Subcutaneous abdominal adipose tissue (tissue), 5 donors: ENCODE data around the gene PDP2.

Source experiments
- H3K27ac ChIP-seq: one replicate; pipeline ENCODE4 v1.7.0; 2013; ENCODE audit warnings: low read depth, mild to moderate bottlenecking, inconsistent platforms, low read length, moderate library complexity
- H3K27me3 ChIP-seq, 5 donors: one replicate each; pipeline ENCODE4 v1.7.0; 2013; ENCODE audit warnings: low read length in 5 of 5, inconsistent platforms in 1 of 5; ENCODE audit not compliant: control insufficient read depth in 5 of 5, insufficient read depth in 4 of 5
- H3K36me3 ChIP-seq, 5 donors: one replicate each; pipeline ENCODE4 v1.7.0; 2013; ENCODE audit warnings: low read length in 5 of 5; ENCODE audit not compliant: control insufficient read depth in 5 of 5, insufficient read depth in 5 of 5
- H3K4me1 ChIP-seq, 5 donors: one replicate each; pipeline ENCODE4 v1.7.0; 2013; ENCODE audit warnings: low read length in 5 of 5, mild to moderate bottlenecking in 3 of 5, moderate library complexity in 1 of 5; ENCODE audit not compliant: control insufficient read depth in 5 of 5, insufficient read depth in 5 of 5
- H3K4me3 ChIP-seq, 5 donors: one replicate each; pipeline ENCODE4 v1.7.0; 2013; ENCODE audit warnings: low read length in 5 of 5, low read depth in 1 of 5
- H3K9ac ChIP-seq, 5 donors: one replicate each; pipeline ENCODE4 v1.7.0; 2013; ENCODE audit warnings: low read length in 5 of 5, mild to moderate bottlenecking in 4 of 5, moderate library complexity in 3 of 5
- H3K9me3 ChIP-seq, 5 donors: one replicate each; pipeline ENCODE4 v1.7.0; 2013; ENCODE audit warnings: low read length in 5 of 5; ENCODE audit not compliant: control insufficient read depth in 5 of 5
- donor health status: healthy.
- donor health status: healthy.
- donor health status: healthy.
- donor health status: healthy.
- donor health status: healthy.

The PDP2 gene

DNA sequence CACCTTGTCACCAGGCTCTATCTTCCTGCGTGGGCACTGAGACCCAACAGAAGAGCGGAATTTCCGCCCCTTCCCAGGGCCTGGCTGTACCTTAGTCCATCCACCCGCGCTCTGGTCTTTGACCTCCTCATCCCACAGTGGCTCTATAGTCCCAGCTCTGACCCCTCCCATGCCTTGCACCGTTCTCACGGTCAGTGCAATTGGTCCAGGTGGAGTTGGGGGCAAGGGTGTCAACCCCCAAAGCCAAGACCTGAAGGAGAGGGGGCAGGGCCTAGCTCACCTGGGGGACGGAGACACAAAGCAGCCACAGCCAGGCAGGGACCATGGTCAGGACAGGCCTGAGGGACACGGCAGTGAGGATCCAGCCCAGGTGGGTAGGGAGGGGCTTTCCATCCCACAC is 37.4 kb downstream of the PDP2 start:
- H3K27ac ChIP-seq: no peak overlapping the region
- peaks cover 0 to 47% (median 26%) of the 10 kb centered on the region in 5 donors for H3K27me3 ChIP-seq
- no peak overlapping the region for H3K9ac ChIP-seq
- no peaks in the 10 kb centered on the region for H3K9me3 ChIP-seq
- H3K4me1 ChIP-seq: no peaks in the 10 kb centered on the region
- H3K36me3 ChIP-seq: no peaks in the 10 kb centered on the region
- no peak overlapping the region for H3K4me3 ChIP-seq

DNA sequence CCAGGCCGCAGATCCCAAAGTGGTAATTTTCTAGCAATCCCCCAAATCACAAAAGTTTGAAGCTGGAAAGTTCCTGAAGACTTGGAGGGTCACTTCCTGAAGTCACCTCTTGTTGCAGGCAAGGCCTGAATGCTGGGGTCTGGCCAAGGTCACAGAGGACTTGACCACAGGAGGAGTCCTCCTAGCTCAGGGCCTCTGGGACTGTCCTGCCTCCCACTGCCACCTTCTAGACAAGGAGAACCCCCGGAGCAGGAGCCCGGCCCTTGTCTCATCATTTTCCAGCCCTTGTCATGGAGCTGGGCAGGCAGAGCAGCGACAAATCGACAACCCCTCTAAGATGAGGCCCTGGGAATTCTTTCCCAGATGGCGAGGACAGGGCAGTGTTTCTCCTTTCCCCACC is 38.0 kb downstream of the PDP2 start:
- Histone ChIP-seq H3K9ac (peak overlapping the region in 1 of 5 donors; percentile 7), H3K4me3 (no peak overlapping the region), H3K27me3 (peaks cover 0 to 45% (median 26%) of the 10 kb centered on the region in 5 donors), H3K27ac (no peak overlapping the region), H3K36me3 (no peaks in the 10 kb centered on the region), H3K4me1 (peaks cover 2 to 6% (median 5%) of the 10 kb centered on the region in 5 donors), H3K9me3 (no peaks in the 10 kb centered on the region)

DNA sequence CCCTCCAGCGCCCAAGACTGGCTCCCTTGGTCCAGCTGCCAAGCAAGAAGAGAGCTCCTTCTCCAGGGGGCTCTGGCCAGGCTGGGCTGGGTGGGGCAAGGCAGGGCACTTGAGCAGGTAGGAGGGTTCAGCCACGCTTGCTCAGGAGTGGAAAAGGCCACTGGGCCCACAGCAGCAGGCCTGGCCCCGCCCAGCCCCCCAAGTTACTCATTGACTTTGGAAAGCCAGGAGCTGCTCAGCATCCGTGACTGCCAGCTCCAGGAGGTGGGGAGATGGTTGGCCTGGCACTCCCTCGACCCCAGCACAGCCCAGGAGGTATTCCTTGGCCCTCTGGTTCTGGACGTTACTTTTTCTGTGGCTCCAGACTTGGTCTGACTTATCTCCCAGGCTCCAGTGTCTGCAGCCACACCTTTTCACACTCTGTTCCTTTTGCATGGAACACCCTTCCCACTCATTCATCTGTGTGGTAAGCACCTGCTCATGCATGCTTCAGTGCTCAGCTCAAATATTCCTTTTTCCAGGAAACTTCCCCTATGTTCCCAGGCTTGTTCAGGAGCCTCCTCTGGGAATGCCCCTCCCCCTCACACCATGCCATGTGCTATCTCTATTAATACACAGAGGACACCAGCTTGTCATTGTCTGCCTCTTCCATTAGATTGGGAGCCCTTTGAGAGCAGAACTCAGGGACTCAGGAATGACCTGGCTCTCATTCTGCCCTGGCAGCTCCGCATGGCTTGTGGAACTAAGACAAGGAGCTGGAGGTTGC is 38.7 kb downstream of the PDP2 start, which contains the start of gene CDH16:
Gene CDH16 (minus strand): TSS at position 83 of the 766 bp plus-strand sequence. CDS start 820 bp downstream, outside the sequence.
- no peak within 1 kb of the TSS for H3K27ac ChIP-seq
- peak within 1 kb of the TSS in 1 of 5 donors; percentile 7 for H3K9ac ChIP-seq
- H3K36me3 ChIP-seq: no peaks in the 10 kb centered on the region
- no peaks in the 10 kb centered on the region for H3K9me3 ChIP-seq
- peaks cover 3 to 12% (median 11%) of the 10 kb centered on the region in 5 donors for H3K4me1 ChIP-seq
- H3K4me3 ChIP-seq: no peak within 1 kb of the TSS
- H3K27me3 ChIP-seq: peaks cover 4 to 51% (median 29%) of the 10 kb centered on the region in 5 donors

DNA sequence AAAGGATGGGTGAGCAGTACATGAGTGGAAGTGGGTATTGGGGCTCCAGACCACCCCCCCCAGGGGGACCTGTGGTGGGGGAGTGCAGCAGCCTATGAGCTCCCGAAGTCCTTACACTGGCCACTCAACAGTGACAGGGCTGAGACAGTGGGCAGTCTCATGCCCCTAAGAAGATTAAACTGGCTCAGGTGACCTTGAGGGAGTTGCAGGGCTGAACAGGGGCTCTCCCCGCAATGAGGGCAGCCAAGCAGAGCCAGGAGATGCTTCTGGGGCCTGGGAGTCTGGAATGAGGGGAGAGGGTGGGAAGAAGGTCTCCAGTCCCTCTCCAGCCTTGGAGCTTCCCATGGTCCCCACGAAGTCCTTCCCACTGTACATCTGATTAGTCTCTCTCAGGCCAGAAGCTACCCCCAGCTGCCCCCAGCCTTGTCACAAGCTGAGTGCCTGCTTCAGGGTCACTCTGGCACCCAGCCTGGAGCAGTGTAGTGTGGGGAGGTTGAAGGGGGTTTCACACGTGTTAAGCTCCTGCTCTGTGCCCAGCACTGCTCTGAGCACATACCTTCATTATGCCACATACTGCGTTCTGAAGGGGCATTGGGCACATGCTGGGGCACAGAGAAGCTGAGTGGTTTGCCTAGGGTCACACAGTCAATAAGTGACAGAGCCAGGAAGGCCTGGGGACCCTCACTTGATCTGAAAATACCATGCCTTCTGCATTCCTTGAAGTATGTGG is 39.4 kb downstream of the PDP2 start:
- H3K27ac ChIP-seq: no peak overlapping the region
- peaks cover 3 to 16% (median 12%) of the 10 kb centered on the region in 5 donors for H3K4me1 ChIP-seq
- H3K36me3 ChIP-seq: no peaks in the 10 kb centered on the region
- H3K4me3 ChIP-seq: no peak overlapping the region
- peaks cover 9 to 56% (median 32%) of the 10 kb centered on the region in 5 donors for H3K27me3 ChIP-seq
- H3K9ac ChIP-seq: no peak overlapping the region
- no peaks in the 10 kb centered on the region for H3K9me3 ChIP-seq

DNA sequence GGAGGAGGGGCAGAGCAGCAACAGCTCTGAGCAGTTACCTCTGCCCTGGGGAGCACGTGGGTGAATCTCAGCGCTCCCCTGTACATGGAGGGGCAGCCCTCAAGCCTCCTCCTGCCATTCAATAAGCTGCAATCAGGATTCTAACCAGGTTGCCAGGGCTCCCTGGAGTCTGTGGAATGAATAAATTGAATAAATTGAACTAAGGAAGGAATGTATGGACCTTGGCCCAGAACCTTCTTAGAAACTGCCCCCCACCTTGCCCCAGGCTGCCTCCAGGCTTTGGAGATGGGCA is 39.9 kb downstream of the PDP2 start:
- no peaks in the 10 kb centered on the region for H3K36me3 ChIP-seq
- peaks cover 15 to 59% (median 32%) of the 10 kb centered on the region in 5 donors for H3K27me3 ChIP-seq
- no peak overlapping the region for H3K9ac ChIP-seq
- no peaks in the 10 kb centered on the region for H3K9me3 ChIP-seq
- H3K4me1 ChIP-seq: peaks cover 3 to 21% (median 14%) of the 10 kb centered on the region in 5 donors
- H3K27ac ChIP-seq: no peak overlapping the region
- H3K4me3 ChIP-seq: no peak overlapping the region

DNA sequence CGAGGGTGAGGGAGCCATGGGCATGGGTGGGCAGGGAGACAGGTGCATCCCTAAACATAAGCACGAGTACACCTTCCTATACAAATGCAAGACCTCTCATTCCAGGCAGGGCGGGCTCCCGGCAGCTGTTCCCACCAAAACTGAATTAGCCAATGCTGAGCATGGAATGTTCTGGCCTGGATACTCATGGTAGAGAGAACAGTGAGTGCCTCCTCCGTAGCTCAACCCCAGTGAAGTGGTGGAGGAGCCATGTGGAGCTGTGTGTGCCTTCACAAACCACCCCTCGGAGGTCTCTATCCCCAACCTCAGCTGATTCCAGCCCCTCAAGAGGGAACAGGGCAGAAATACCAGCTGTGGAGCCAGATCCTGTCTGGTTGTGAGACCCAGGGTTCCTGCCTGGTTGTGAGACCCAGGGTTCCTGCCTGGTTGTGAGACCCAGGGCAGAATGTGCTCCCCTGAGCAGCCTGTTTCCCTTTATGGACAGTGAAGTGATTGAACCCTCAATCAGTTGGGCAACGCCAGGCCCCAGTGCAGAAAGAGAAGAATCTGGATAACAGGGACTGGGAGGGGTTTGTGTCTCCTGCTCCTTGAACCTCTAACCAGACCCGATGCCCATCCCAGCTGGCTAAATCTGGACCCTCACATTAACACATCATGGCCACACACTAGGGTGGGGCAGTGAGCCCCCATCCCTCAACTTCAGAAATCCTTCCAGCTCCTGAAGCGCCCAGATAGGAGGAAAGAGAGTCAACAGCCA is 40.8 kb downstream of the PDP2 start:
- H3K9me3 ChIP-seq: no peaks in the 10 kb centered on the region
- H3K27ac ChIP-seq: no peak overlapping the region
- H3K9ac ChIP-seq: no peak overlapping the region
- H3K4me1 ChIP-seq: peaks cover 3 to 26% (median 20%) of the 10 kb centered on the region in 5 donors
- no peak overlapping the region for H3K4me3 ChIP-seq
- H3K36me3 ChIP-seq: no peaks in the 10 kb centered on the region
- peaks cover 20 to 66% (median 30%) of the 10 kb centered on the region in 5 donors for H3K27me3 ChIP-seq

DNA sequence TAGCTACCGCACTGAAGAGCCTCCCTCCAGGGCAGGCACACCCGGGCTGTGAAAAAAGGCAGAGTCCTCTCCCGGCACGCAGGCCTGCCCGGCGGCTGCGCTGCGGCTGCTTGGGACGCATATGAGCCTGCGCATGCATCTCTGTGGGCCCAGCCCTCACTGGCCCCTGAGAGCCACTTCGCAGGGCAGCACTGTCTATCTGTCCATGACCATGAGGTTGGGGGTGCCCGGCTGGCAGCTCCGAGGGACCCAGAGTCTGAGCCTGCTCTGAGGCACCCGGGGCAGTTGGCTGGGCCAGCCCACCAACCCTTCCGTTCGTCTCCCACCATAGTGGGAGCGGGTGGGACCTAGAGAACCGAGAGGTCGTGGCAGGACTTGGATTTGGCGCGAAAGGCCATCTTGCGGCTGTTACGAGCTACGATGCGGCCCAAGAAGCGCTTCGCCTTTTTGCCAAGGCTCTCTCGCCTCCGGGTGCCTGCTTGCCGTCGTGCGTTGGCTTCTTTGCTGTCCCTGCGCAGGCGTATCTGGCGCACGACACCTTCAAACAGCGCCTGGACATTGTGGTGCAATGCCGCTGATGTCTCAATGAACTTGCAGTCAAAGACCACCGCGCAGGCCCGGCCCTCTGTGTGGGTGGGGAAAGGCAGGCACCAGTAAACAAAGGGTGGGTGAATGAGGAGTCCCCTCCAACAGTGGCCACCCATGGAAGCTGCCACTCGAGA is 41.6 kb downstream of the PDP2 start:
- Histone ChIP-seq H3K36me3 (no peaks in the 10 kb centered on the region), H3K9ac (no peak overlapping the region), H3K27me3 (peaks cover 20 to 66% (median 27%) of the 10 kb centered on the region in 5 donors), H3K4me3 (no peak overlapping the region), H3K27ac (no peak overlapping the region), H3K4me1 (peaks cover 3 to 28% (median 20%) of the 10 kb centered on the region in 5 donors), H3K9me3 (no peaks in the 10 kb centered on the region)

DNA sequence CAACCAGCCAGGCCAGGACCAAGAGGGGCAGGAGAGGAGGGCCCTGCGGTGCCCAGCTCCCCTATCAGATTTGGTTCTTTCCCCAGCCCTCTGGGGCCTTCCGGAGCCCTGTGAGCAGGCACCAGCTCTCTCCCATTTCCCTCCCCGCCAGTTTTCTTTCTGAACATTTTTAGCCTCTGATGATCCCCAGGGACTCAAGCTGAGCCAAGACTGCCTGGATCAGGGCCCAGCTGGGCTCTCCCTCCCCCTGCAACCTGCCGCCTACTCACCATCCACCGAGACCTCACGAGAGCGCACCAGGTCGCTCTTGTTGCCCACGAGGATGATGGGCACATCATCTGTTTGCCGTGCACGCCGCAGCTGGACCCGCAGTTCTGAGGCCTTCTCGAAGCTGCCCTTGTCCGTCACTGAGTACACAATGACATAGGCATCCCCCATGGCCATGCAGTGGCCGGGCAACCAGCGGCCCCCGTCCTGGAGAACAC is 43.0 kb downstream of the PDP2 start:
- H3K4me1 ChIP-seq: peaks cover 3 to 34% (median 20%) of the 10 kb centered on the region in 5 donors
- H3K9ac ChIP-seq: peak overlapping the region in 1 of 5 donors; percentile 44
- no peaks in the 10 kb centered on the region for H3K36me3 ChIP-seq
- no peaks in the 10 kb centered on the region for H3K9me3 ChIP-seq
- no peak overlapping the region for H3K27ac ChIP-seq
- no peak overlapping the region for H3K4me3 ChIP-seq
- peaks cover 20 to 58% (median 25%) of the 10 kb centered on the region in 5 donors for H3K27me3 ChIP-seq

DNA sequence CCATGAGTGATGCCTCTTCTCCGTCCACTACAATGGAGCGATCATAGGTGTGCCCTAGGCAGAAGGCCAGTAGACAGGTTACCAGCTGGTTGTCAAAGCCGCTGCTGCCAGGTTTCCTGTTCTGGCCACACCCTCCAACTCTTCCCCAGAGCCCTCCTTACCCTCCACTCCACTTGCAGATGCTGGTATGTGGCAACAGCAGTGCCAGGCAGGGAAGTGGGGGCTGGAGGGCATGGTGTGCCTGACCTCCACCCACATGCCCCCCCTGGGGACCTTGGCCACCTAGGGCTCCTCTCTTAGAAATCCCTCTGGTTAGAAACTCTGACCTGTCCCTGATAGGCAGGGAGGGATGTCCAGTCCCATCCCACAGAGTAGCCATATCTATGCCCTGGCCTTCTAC is 43.6 kb downstream of the PDP2 start:
- no peak overlapping the region for H3K9ac ChIP-seq
- no peaks in the 10 kb centered on the region for H3K9me3 ChIP-seq
- H3K27ac ChIP-seq: no peak overlapping the region
- H3K4me3 ChIP-seq: peak overlapping the region in 1 of 5 donors; percentile 16
- H3K27me3 ChIP-seq: peaks cover 19 to 52% (median 25%) of the 10 kb centered on the region in 5 donors
- peaks cover 3 to 34% (median 20%) of the 10 kb centered on the region in 5 donors for H3K4me1 ChIP-seq
- H3K36me3 ChIP-seq: no peaks in the 10 kb centered on the region
